Large intestine (tissue), 3 donors: Measurements from ENCODE around the gene FXN. TPM values are rescaled to one million over a fixed set of nuclear protein-coding genes. Genes with fewer than 3 reads are reported as not detected.

Experiments used
- DNase-seq, 2 donors: peaks; one replicate each; pipeline versions ENCODE4 v3.0.0 to v3.0.0-alpha.2; 2013
- H3K27ac ChIP-seq: one replicate; pipeline ENCODE4 v1.5.1; 2013; ENCODE audit warnings: low read length
- H3K27me3 ChIP-seq: 2 replicates; pipeline ENCODE4 v1.6.1; 2013; ENCODE audit warnings: low read length; ENCODE audit not compliant: control insufficient read depth, insufficient read depth
- H3K36me3 ChIP-seq: 2 replicates; pipeline ENCODE4 v1.6.1; 2013; ENCODE audit warnings: low read length; ENCODE audit not compliant: control insufficient read depth, insufficient read depth
- H3K4me1 ChIP-seq: one replicate; pipeline ENCODE4 v1.6.1; 2013; ENCODE audit warnings: low read length; ENCODE audit not compliant: control insufficient read depth, insufficient read depth
- H3K4me3 ChIP-seq: one replicate; pipeline ENCODE4 v1.5.1; 2013; ENCODE audit warnings: low read length
- H3K9me3 ChIP-seq: one replicate; pipeline ENCODE4 v1.6.1; 2013; ENCODE audit warnings: mild to moderate bottlenecking, low read depth, low read length, moderate library complexity; ENCODE audit not compliant: control insufficient read depth
- WGBS: methylation state at CpG from one replicate; pipeline ENCODE4 v1.1.5; 2013; ENCODE audit warnings: low lambda C conversion rate; ENCODE audit not compliant: insufficient coverage; 5-methylcytosine and 5-hydroxymethylcytosine counted together
- polyA plus RNA-seq: library from polyadenylated mRNA; unstranded; fragments of 120-200 nt; gene quantifications from one replicate; pipeline ENCODE4 v1.2.1, GENCODE V29; 2013

The FXN gene
- polyA plus RNA-seq, 1 donor, result 12.4 TPM

DNA sequence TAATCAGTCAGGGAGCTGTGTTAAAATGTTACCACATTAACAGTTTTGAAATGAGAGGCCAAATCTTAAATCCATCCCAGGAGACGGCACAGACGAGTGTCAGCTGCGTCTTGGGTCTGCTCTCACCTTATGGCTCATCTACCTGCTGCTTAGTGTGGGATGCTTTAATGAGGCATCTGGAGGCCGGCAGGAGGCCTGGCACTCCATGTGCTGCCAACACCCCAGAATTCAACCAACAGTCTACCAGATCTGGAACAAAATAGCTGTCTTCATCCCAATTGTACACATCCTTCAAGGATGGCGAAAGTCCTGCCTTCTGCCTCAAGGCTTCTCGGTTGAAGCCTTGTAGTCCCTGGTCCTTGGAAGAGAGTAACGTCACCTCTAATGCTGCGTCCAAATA is 33.6 kb upstream of the FXN start:
- no peak for DNase-seq
- Histone ChIP-seq H3K36me3 (peaks cover 34% of the 10 kb centered on the region), H3K4me3 (no peak overlapping the region), H3K27ac (no peak overlapping the region), H3K27me3 (no peaks in the 10 kb centered on the region), H3K9me3 (no peaks in the 10 kb centered on the region), H3K4me1 (no peaks in the 10 kb centered on the region)
- WGBS, result 100% methylated on average over 1 of the region's 8 CpGs

GRCh38 chr9:69003051-69003450 is 32.5 kb upstream of the FXN start:
- H3K27me3 ChIP-seq, result no peaks in the 10 kb centered on the region
- WGBS, result 86% methylated on average over 7 of the region's 8 CpGs
- no peaks in the 10 kb centered on the region for H3K9me3 ChIP-seq
- DNase-seq, result no peak
- H3K4me3 ChIP-seq, result no peak overlapping the region
- H3K36me3 ChIP-seq, result peaks cover 40% of the 10 kb centered on the region
- H3K4me1 ChIP-seq, result no peaks in the 10 kb centered on the region
- H3K27ac ChIP-seq, result no peak overlapping the region

DNA sequence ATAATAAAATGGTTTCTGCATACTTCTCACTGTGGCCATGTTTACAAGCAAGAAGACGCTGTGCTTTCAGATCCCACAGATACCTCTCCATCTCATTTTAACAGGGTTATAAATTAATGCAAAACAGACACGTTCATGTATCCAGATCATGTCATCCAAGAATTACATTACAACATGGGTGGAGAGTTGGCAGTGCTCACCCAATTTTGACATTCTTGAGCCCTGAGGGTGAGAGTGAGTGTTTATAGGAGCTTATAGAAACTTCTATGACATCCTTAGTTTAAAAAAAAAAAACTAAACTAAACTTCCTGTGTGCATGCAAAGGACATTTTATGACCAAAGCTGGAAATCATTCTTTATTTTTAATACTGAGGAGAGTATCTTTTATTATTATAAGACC is 30.7 kb upstream of the FXN start:
- no peaks in the 10 kb centered on the region for H3K4me1 ChIP-seq
- H3K27ac ChIP-seq, result no peak overlapping the region
- H3K4me3 ChIP-seq, result no peak overlapping the region
- H3K9me3 ChIP-seq, result no peaks in the 10 kb centered on the region
- peaks cover 35% of the 10 kb centered on the region for H3K36me3 ChIP-seq
- DNase-seq, result no peak
- H3K27me3 ChIP-seq, result no peaks in the 10 kb centered on the region
- no CpG with 5 or more reads among the region's 2 CpGs for WGBS

- WGBS, result no CpG with 5 or more reads among the region's 1 CpG
- no peaks in the 10 kb centered on the region for H3K27me3 ChIP-seq
- DNase-seq, result no peak
- no peak overlapping the region for H3K4me3 ChIP-seq
- no peak overlapping the region for H3K27ac ChIP-seq
- H3K36me3 ChIP-seq, result peaks cover 17% of the 10 kb centered on the region
- H3K9me3 ChIP-seq, result peaks cover 7% of the 10 kb centered on the region
- H3K4me1 ChIP-seq, result no peaks in the 10 kb centered on the region
These were observed 25.8 kb upstream of the FXN start for GRCh38 chr9:69009708-69010107.

DNA sequence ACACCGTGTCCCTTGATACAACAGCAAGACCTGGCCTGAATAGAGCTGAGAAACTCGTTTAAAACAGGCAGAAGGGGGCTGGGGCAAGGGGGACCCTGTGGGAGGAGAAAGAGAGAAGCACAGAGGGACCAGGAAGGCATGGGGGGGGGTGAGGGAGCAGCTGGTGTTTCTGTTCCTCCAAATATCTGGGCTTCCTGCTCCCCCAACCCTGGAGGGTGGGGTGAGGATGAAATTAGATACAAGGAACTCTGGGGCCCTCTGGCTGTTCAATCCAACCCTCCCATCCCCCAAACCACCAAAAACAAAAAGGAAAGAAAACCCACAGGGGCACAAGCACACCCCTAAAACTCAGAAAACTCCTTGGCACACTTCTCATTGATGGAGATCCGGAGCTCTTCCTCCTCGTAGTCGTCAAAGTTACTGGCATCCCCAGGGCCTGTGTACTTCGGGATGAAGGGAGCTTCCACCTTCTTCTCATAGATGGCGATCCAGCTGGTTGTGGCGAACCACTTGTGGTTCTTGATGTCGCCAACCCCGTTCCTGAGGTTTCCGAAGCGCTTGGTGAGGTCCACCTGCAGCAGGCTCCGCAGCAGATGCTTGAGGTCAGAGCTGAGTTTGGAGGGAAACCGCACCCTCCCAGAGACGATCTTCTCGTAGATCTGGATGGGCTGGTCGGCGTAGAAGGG is 22.7 kb upstream of the FXN start:
- Histone ChIP-seq H3K27me3 (no peaks in the 10 kb centered on the region), H3K36me3 (peaks cover 12% of the 10 kb centered on the region)
- no CpG with 5 or more reads among the region's 18 CpGs for WGBS

DNA sequence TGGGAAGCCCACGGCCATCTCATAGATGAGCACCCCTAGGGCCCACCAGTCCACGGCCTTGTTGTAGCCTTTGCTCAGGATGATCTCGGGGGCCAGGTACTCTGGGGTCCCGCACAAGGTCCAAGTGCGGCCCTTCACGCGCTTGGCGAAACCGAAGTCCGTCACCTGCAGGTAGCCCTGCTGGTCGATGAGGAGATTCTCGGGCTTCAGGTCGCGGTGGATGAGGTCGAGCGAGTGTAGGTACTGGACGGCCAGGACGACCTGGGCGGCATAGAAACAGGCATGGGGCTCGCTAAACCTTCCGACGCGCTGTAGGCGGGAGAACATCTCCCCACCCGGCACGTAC is 22.2 kb upstream of the FXN start:
- WGBS, result no CpG with 5 or more reads among the region's 26 CpGs

More for the DNA sequence above, 22.7 kb upstream of the FXN start:
- Histone ChIP-seq H3K9me3 (peaks cover 7% of the 10 kb centered on the region), H3K4me3 (no peak overlapping the region), H3K27ac (no peak overlapping the region), H3K4me1 (no peaks in the 10 kb centered on the region)
- no peak for DNase-seq

GRCh38 chr9:69014013-69014412 is 21.5 kb upstream of the FXN start, which contains the start of gene PRKACG:
TSS of gene PRKACG (minus strand) at chr9:69014113. CDS start at chr9:69014092, 21 bp downstream.
- Histone ChIP-seq H3K4me1 (no peaks in the 10 kb centered on the region), H3K27me3 (no peaks in the 10 kb centered on the region), H3K4me3 (no peak within 1 kb of the TSS), H3K9me3 (peaks cover 7% of the 10 kb centered on the region), H3K36me3 (peaks cover 6% of the 10 kb centered on the region), H3K27ac (no peak within 1 kb of the TSS)
- WGBS, result no CpG with 5 or more reads among the region's 29 CpGs
- no peak for DNase-seq

More for the DNA sequence above, 22.2 kb upstream of the FXN start:
- H3K9me3 ChIP-seq, result peaks cover 7% of the 10 kb centered on the region
- DNase-seq, result no peak
- H3K27me3 ChIP-seq, result no peaks in the 10 kb centered on the region
- no peak overlapping the region for H3K4me3 ChIP-seq
- no peak overlapping the region for H3K27ac ChIP-seq
- peaks cover 7% of the 10 kb centered on the region for H3K36me3 ChIP-seq
- H3K4me1 ChIP-seq, result no peaks in the 10 kb centered on the region

- Histone ChIP-seq H3K4me1 (no peaks in the 10 kb centered on the region), H3K4me3 (no peak overlapping the region), H3K27ac (no peak overlapping the region), H3K9me3 (peaks cover 7% of the 10 kb centered on the region), H3K36me3 (no peaks in the 10 kb centered on the region), H3K27me3 (no peaks in the 10 kb centered on the region)
- no CpG with 5 or more reads among the region's 5 CpGs for WGBS
- no peak for DNase-seq
These were observed 19.1 kb upstream of the FXN start for GRCh38 chr9:69016191-69017096.

DNA sequence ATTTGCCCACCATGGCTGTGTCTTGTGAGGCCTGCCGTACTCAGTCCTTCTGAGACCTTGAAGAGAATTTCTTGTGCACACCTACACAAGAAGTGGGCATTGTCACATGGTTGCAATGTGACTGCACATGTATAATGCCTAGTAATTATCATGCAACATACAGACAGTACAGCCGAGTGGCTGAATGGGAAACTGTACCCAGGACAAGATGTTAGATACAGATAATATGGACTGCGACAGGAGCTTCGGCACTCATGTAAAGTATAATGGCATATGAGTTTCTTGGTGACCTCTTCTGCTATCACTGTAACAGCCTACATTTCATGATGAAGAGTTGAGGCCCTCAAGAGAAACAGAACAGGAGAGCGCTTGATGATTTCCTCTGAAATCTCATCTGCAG is 16.8 kb upstream of the FXN start:
- no peaks in the 10 kb centered on the region for H3K4me1 ChIP-seq
- no peak for DNase-seq
- no peak overlapping the region for H3K27ac ChIP-seq
- no peaks in the 10 kb centered on the region for H3K27me3 ChIP-seq
- no peak overlapping the region for H3K4me3 ChIP-seq
- WGBS, result no CpG with 5 or more reads among the region's 5 CpGs
- peaks cover 1% of the 10 kb centered on the region for H3K9me3 ChIP-seq
- no peaks in the 10 kb centered on the region for H3K36me3 ChIP-seq

GRCh38 chr9:69019808-69020207 is 15.7 kb upstream of the FXN start:
- H3K27ac ChIP-seq, result no peak overlapping the region
- peak; percentile 35 to 60 for DNase-seq
- no CpG with 5 or more reads among the region's 3 CpGs for WGBS
- H3K27me3 ChIP-seq, result no peaks in the 10 kb centered on the region
- H3K4me3 ChIP-seq, result no peak overlapping the region
- no peaks in the 10 kb centered on the region for H3K9me3 ChIP-seq
- H3K4me1 ChIP-seq, result no peaks in the 10 kb centered on the region
- no peaks in the 10 kb centered on the region for H3K36me3 ChIP-seq
